ENCODE results near the gene COQ8B.

The COQ8B gene

DNA sequence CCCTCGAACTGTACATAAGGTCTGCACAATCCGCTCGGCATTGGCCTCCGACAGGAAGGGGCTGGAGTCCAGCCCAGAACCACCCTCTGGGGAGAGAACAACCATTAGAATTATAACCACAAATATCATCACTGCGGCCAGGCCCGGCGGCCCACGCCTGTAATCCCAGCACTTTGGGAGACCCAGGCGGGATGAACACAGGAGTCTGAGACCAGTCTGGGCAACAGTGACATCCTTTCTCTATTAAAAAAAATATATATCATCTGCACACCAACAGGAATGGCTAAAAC, 11.4 kb downstream of the COQ8B start:
- H3K4me1 ChIP-seq (ENCODE audit: control insufficient read depth, insufficient read depth, low read length, poor library complexity, severe bottlenecking): no peaks in the 10 kb centered on the region
- no peaks in the 10 kb centered on the region for H3K27me3 ChIP-seq (replicated peaks; ENCODE audit: control insufficient read depth, insufficient read depth, low read length, poor library complexity, severe bottlenecking)
- DNase-seq: no peak
- H3K9me3 ChIP-seq (ENCODE audit: control insufficient read depth, low read length): no peaks in the 10 kb centered on the region
- no peak overlapping the region for H3K4me3 ChIP-seq (ENCODE audit: insufficient read depth, low read depth, low read length, poor library complexity, severe bottlenecking)
- H3K27ac ChIP-seq (ENCODE audit: insufficient read depth, low read length, poor library complexity, severe bottlenecking): no peak overlapping the region
- peaks cover 36% of the 10 kb centered on the region for H3K36me3 ChIP-seq (ENCODE audit: control insufficient read depth, insufficient read depth, low read length)

- no peak for DNase-seq
- H3K4me1 ChIP-seq (ENCODE audit: control insufficient read depth, insufficient read depth, low read length, poor library complexity, severe bottlenecking): no peaks in the 10 kb centered on the region
- no peak overlapping the region for H3K27ac ChIP-seq (ENCODE audit: insufficient read depth, low read length, poor library complexity, severe bottlenecking)
- peaks cover 34% of the 10 kb centered on the region for H3K36me3 ChIP-seq (ENCODE audit: control insufficient read depth, insufficient read depth, low read length)
- no peaks in the 10 kb centered on the region for H3K9me3 ChIP-seq (ENCODE audit: control insufficient read depth, low read length)
- H3K4me3 ChIP-seq (ENCODE audit: insufficient read depth, low read depth, low read length, poor library complexity, severe bottlenecking): no peak overlapping the region
- H3K27me3 ChIP-seq (replicated peaks; ENCODE audit: control insufficient read depth, insufficient read depth, low read length, poor library complexity, severe bottlenecking): no peaks in the 10 kb centered on the region
Measured at GRCh38 chr19:40704491-40705361, 12.0 kb downstream of the COQ8B start.

- H3K4me1 ChIP-seq (ENCODE audit: control insufficient read depth, insufficient read depth, low read length, poor library complexity, severe bottlenecking): no peaks in the 10 kb centered on the region
Measured at GRCh38 chr19:40703029-40703755, 13.5 kb downstream of the COQ8B start.

GRCh38 chr19:40702337-40703012, 14.2 kb downstream of the COQ8B start:
- H3K36me3 ChIP-seq (ENCODE audit: control insufficient read depth, insufficient read depth, low read length): peaks cover 28% of the 10 kb centered on the region
- no peaks in the 10 kb centered on the region for H3K9me3 ChIP-seq (ENCODE audit: control insufficient read depth, low read length)
- no peaks in the 10 kb centered on the region for H3K4me1 ChIP-seq (ENCODE audit: control insufficient read depth, insufficient read depth, low read length, poor library complexity, severe bottlenecking)
- H3K27ac ChIP-seq (ENCODE audit: insufficient read depth, low read length, poor library complexity, severe bottlenecking): no peak overlapping the region
- H3K27me3 ChIP-seq (replicated peaks; ENCODE audit: control insufficient read depth, insufficient read depth, low read length, poor library complexity, severe bottlenecking): no peaks in the 10 kb centered on the region
- H3K4me3 ChIP-seq (ENCODE audit: insufficient read depth, low read depth, low read length, poor library complexity, severe bottlenecking): no peak overlapping the region
- DNase-seq: no peak

More at GRCh38 chr19:40703029-40703755, 13.5 kb downstream of the COQ8B start:
- no peak overlapping the region for H3K4me3 ChIP-seq (ENCODE audit: insufficient read depth, low read depth, low read length, poor library complexity, severe bottlenecking)
- peaks cover 31% of the 10 kb centered on the region for H3K36me3 ChIP-seq (ENCODE audit: control insufficient read depth, insufficient read depth, low read length)
- DNase-seq: no peak
- no peaks in the 10 kb centered on the region for H3K27me3 ChIP-seq (replicated peaks; ENCODE audit: control insufficient read depth, insufficient read depth, low read length, poor library complexity, severe bottlenecking)
- no peak overlapping the region for H3K27ac ChIP-seq (ENCODE audit: insufficient read depth, low read length, poor library complexity, severe bottlenecking)
- no peaks in the 10 kb centered on the region for H3K9me3 ChIP-seq (ENCODE audit: control insufficient read depth, low read length)

GRCh38 chr19:40701758-40702157, 14.9 kb downstream of the COQ8B start:
- H3K36me3 ChIP-seq (ENCODE audit: control insufficient read depth, insufficient read depth, low read length): peaks cover 28% of the 10 kb centered on the region
- no peak overlapping the region for H3K4me3 ChIP-seq (ENCODE audit: insufficient read depth, low read depth, low read length, poor library complexity, severe bottlenecking)
- no peak for DNase-seq
- no peaks in the 10 kb centered on the region for H3K9me3 ChIP-seq (ENCODE audit: control insufficient read depth, low read length)
- H3K27me3 ChIP-seq (replicated peaks; ENCODE audit: control insufficient read depth, insufficient read depth, low read length, poor library complexity, severe bottlenecking): no peaks in the 10 kb centered on the region
- H3K4me1 ChIP-seq (ENCODE audit: control insufficient read depth, insufficient read depth, low read length, poor library complexity, severe bottlenecking): no peaks in the 10 kb centered on the region
- no peak overlapping the region for H3K27ac ChIP-seq (ENCODE audit: insufficient read depth, low read length, poor library complexity, severe bottlenecking)

- Histone ChIP-seq H3K36me3 (ENCODE audit: control insufficient read depth, insufficient read depth, low read length) (peaks cover 28% of the 10 kb centered on the region), H3K27ac (ENCODE audit: insufficient read depth, low read length, poor library complexity, severe bottlenecking) (no peak overlapping the region), H3K27me3 (replicated peaks; ENCODE audit: control insufficient read depth, insufficient read depth, low read length, poor library complexity, severe bottlenecking) (no peaks in the 10 kb centered on the region), H3K4me3 (ENCODE audit: insufficient read depth, low read depth, low read length, poor library complexity, severe bottlenecking) (no peak overlapping the region), H3K9me3 (ENCODE audit: control insufficient read depth, low read length) (no peaks in the 10 kb centered on the region), H3K4me1 (ENCODE audit: control insufficient read depth, insufficient read depth, low read length, poor library complexity, severe bottlenecking) (no peaks in the 10 kb centered on the region)
- DNase-seq: no peak
Measured at GRCh38 chr19:40700083-40700482, 16.6 kb downstream of the COQ8B start.

DNA sequence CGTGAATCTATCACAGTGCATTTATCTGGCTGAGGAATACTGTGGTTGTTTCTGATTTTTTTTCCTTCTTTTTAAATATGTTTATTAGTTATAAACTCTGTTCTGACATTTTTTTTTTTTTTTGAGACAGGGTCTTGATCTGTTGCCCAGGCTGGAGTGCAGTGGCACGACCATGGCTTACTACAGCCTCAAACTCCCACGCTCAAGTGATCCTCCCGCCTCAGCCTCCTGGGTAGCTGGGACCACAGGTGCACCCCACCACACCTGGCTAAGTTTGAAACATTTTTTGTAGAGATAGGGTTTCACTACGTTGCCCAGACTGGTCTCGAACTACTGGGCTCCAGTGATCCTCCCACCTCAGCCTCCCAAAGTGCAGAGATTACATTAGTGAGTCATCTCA, 19.7 kb downstream of the COQ8B start:
- DNase-seq: no peak
- H3K4me1 ChIP-seq (ENCODE audit: control insufficient read depth, insufficient read depth, low read length, poor library complexity, severe bottlenecking): no peaks in the 10 kb centered on the region
- H3K27me3 ChIP-seq (replicated peaks; ENCODE audit: control insufficient read depth, insufficient read depth, low read length, poor library complexity, severe bottlenecking): no peaks in the 10 kb centered on the region
- H3K36me3 ChIP-seq (ENCODE audit: control insufficient read depth, insufficient read depth, low read length): peaks cover 15% of the 10 kb centered on the region
- H3K4me3 ChIP-seq (ENCODE audit: insufficient read depth, low read depth, low read length, poor library complexity, severe bottlenecking): no peak overlapping the region
- H3K9me3 ChIP-seq (ENCODE audit: control insufficient read depth, low read length): no peaks in the 10 kb centered on the region
- H3K27ac ChIP-seq (ENCODE audit: insufficient read depth, low read length, poor library complexity, severe bottlenecking): no peak overlapping the region

- no peaks in the 10 kb centered on the region for H3K9me3 ChIP-seq (ENCODE audit: control insufficient read depth, low read length)
- peaks cover 10% of the 10 kb centered on the region for H3K36me3 ChIP-seq (ENCODE audit: control insufficient read depth, insufficient read depth, low read length)
- DNase-seq: no peak
- no peak overlapping the region for H3K27ac ChIP-seq (ENCODE audit: insufficient read depth, low read length, poor library complexity, severe bottlenecking)
- H3K27me3 ChIP-seq (replicated peaks; ENCODE audit: control insufficient read depth, insufficient read depth, low read length, poor library complexity, severe bottlenecking): no peaks in the 10 kb centered on the region
- no peak overlapping the region for H3K4me3 ChIP-seq (ENCODE audit: insufficient read depth, low read depth, low read length, poor library complexity, severe bottlenecking)
- peaks cover 3% of the 10 kb centered on the region for H3K4me1 ChIP-seq (ENCODE audit: control insufficient read depth, insufficient read depth, low read length, poor library complexity, severe bottlenecking)
Measured at GRCh38 chr19:40695881-40696280, 20.8 kb downstream of the COQ8B start.

DNA sequence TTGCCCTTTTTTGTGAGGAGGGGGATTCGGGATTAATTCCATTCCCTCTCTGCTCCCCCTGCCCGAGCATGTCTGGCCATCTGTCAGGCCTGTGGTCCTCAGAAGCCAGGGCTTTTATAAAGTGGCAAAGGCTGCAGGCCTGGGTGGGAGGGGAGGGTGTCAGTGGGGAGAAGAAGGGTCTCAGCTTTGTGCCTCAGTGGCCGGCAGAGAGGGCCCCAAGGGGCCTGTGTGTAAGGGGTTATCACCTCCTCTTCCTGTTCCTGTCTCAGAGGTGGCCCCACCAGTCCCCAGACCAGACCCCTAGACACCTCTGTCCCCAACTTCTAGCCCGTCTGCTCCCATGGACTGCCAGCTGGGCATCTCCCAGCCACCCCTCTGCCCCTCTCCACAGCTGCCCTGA, 22.8 kb downstream of the COQ8B start:
- H3K27ac ChIP-seq (ENCODE audit: insufficient read depth, low read length, poor library complexity, severe bottlenecking): no peak overlapping the region
- H3K9me3 ChIP-seq (ENCODE audit: control insufficient read depth, low read length): no peaks in the 10 kb centered on the region
- H3K27me3 ChIP-seq (replicated peaks; ENCODE audit: control insufficient read depth, insufficient read depth, low read length, poor library complexity, severe bottlenecking): no peaks in the 10 kb centered on the region
- H3K4me3 ChIP-seq (ENCODE audit: insufficient read depth, low read depth, low read length, poor library complexity, severe bottlenecking): no peak overlapping the region
- peaks cover 8% of the 10 kb centered on the region for H3K36me3 ChIP-seq (ENCODE audit: control insufficient read depth, insufficient read depth, low read length)
- peaks cover 14% of the 10 kb centered on the region for H3K4me1 ChIP-seq (ENCODE audit: control insufficient read depth, insufficient read depth, low read length, poor library complexity, severe bottlenecking)
- no peak for DNase-seq
